T-cell (primary cell): ENCODE data around the gene ITPRID2. TPM values are rescaled to one million over a fixed set of nuclear protein-coding genes. Genes with fewer than 3 reads are reported as not detected.
"Not testable (repeated sequence)": the region's sequence is repeated elsewhere in the genome, so short reads cannot be mapped to it uniquely, and the experiment has no call there.

Source experiments
- ATAC-seq, 4 experiments: fragments of 200-7000 bp in 3 of 4; fragments of 150-1000 bp in 1 of 4; cut with Tn5 transposase; replicated peaks in 1 of 4; 1 replicate in 3 of 4; 2 replicates in 1 of 4; pipeline ENCODE4 v1.10.0; 2021; ENCODE audit warnings: moderate library complexity in 3 of 4, mild to moderate bottlenecking in 2 of 4, moderate number of reproducible peaks in 1 of 4
- CTCF ChIA-PET, 2 donors: fragments of 300-600 bp; sonication (Branson Sonifier 250); formaldehyde crosslinking; loops; one replicate each; lab custom pipeline; 2022; ENCODE audit warnings: antibody characterized with exemption in 2 of 2; lab: Charles Lee
- POLR2A ChIA-PET, 2 donors: fragments of 300-600 bp; sonication (Branson Sonifier 250); formaldehyde crosslinking; loops; one replicate each; lab custom pipeline; 2022; ENCODE audit warnings: antibody characterized with exemption in 2 of 2; lab: Charles Lee
- DNase-seq, 35 experiments: peaks; one replicate each; pipeline versions ENCODE4 v3.0.0 to v3.0.0-alpha.2; 2013 to 2023
- H3K27ac ChIP-seq: one replicate; pipeline ENCODE4 v1.5.1; 2013; ENCODE audit warnings: low read length
- H3K27me3 ChIP-seq, 2 experiments: replicated peaks in 1 of 2; 1 replicate in 1 of 2; 2 replicates in 1 of 2; pipeline versions ENCODE4 v1.6.1 to v1.7.0; 2013; ENCODE audit warnings: low read length in 1 of 2, mixed read lengths in 1 of 2; ENCODE audit not compliant: control insufficient read depth in 2 of 2, insufficient read depth in 2 of 2; ENCODE audit errors: extremely low read depth in 1 of 2
- H3K36me3 ChIP-seq, 2 donors: 1 replicate in 1 of 2; 2 replicates in 1 of 2; pipeline versions ENCODE4 v1.6.1 to v1.7.0; 2013; ENCODE audit warnings: low read length in 1 of 2; ENCODE audit not compliant: control insufficient read depth in 2 of 2, insufficient read depth in 1 of 2; ENCODE audit errors: extremely low read depth in 1 of 2
- H3K4me1 ChIP-seq, 2 experiments: 1 replicate in 1 of 2; 2 replicates in 1 of 2; pipeline versions ENCODE4 v1.6.1 to v1.7.0; 2013; ENCODE audit warnings: low read length in 2 of 2, mixed read lengths in 1 of 2; ENCODE audit not compliant: insufficient read depth in 2 of 2, control insufficient read depth in 1 of 2; ENCODE audit errors: extremely low read depth in 1 of 2
- H3K4me3 ChIP-seq, 2 donors: 1 replicate in 1 of 2; 2 replicates in 1 of 2; pipeline versions ENCODE4 v1.5.1 to v1.7.0; 2013; ENCODE audit warnings: mild to moderate bottlenecking in 2 of 2, low read length in 1 of 2, moderate library complexity in 1 of 2; ENCODE audit not compliant: control insufficient read depth in 1 of 2; ENCODE audit errors: extremely low read depth in 1 of 2
- H3K9me3 ChIP-seq: 2 replicates; pipeline ENCODE4 v1.7.0; 2013
- H3K27ac Mint-ChIP-seq, 2 donors: one replicate each; pipeline ENCODE4 v1.8.0; 2020 to 2021; ENCODE audit warnings: mild to moderate bottlenecking in 2 of 2, mixed read lengths in 2 of 2
- H3K27me3 Mint-ChIP-seq, 2 donors: one replicate each; pipeline ENCODE4 v1.8.0; 2021 to 2022; ENCODE audit warnings: mixed read lengths in 2 of 2
- H3K36me3 Mint-ChIP-seq: one replicate; pipeline ENCODE4 v1.8.0; 2021; ENCODE audit warnings: mixed read lengths
- H3K4me1 Mint-ChIP-seq, 3 donors: one replicate each; pipeline ENCODE4 v1.8.0; 2020 to 2022; ENCODE audit warnings: mixed read lengths in 3 of 3, mild to moderate bottlenecking in 1 of 3
- H3K4me3 Mint-ChIP-seq, 3 donors: one replicate each; pipeline ENCODE4 v1.8.0; 2020 to 2022; ENCODE audit warnings: mild to moderate bottlenecking in 3 of 3, mixed read lengths in 3 of 3, moderate library complexity in 3 of 3
- H3K9me3 Mint-ChIP-seq, 3 donors: one replicate each; pipeline ENCODE4 v1.8.0; 2020 to 2022; ENCODE audit warnings: mixed read lengths in 3 of 3
- WGBS: methylation state at CpG from one replicate; pipeline ENCODE4 v1.1.5; 2013; ENCODE audit warnings: missing lambda C conversion rate; ENCODE audit not compliant: insufficient coverage; 5-methylcytosine and 5-hydroxymethylcytosine counted together
- total RNA-seq, 35 experiments: library from RNA in 6 of 35; stranded (reverse) in 6 of 35; fragments of 120-200 nt in 1 of 35; gene quantifications; one replicate each; pipeline versions ENCODE4 v1.2.1 to v1.2.4 and lab custom pipeline; 2013 to 2026

ITPRID2 gene
- total RNA-seq, 5 donors from 2014 or later (not counting 1 experiment from before 2014, with no cell fraction given): 29.1 to 55.8 (median 45.1) TPM

- H3K36me3 ChIP-seq: no peaks in the 10 kb centered on the region
- Mint-ChIP-seq H3K4me1 (peaks cover 9 to 13% (median 12%) of the 10 kb centered on the region in 3 donors), H3K36me3 (no peaks in the 10 kb centered on the region), H3K27me3 (peaks cover 14 to 24% of the 10 kb centered on the region in 2 donors), H3K4me3 (no peak overlapping the region), H3K27ac (no peak overlapping the region), H3K9me3 (no peaks in the 10 kb centered on the region)
- peaks cover 0 to 13% of the 10 kb centered on the region in 2 experiments for H3K27me3 ChIP-seq
- 37% methylated on average over 2 of the region's 4 CpGs for WGBS
- DNase-seq (no peak), ATAC-seq (no peak)
- no peak overlapping the region for H3K4me3 ChIP-seq
- H3K9me3 ChIP-seq: no peaks in the 10 kb centered on the region
- H3K27ac ChIP-seq: no peak overlapping the region
- POLR2A ChIA-PET: no interaction called here
- CTCF ChIA-PET: interaction anchor here in 1 of 2 donors (0.8 kb wide), 1 partner anchor 1118 kb away, joined by 3 read pairs; no protein-coding TSS in a partner anchor
- peaks cover 4 to 14% of the 10 kb centered on the region in 2 experiments for H3K4me1 ChIP-seq
Measured at GRCh38 chr2:181957668-181958067, 66.1 kb downstream of the ITPRID2 start.

GRCh38 chr2:181958726-181959125, 67.2 kb downstream of the ITPRID2 start:
- Mint-ChIP-seq H3K4me3 (no peak overlapping the region), H3K9me3 (no peaks in the 10 kb centered on the region), H3K27ac (no peak overlapping the region), H3K27me3 (peaks cover 9 to 18% of the 10 kb centered on the region in 2 donors), H3K4me1 (peaks cover 4 to 9% (median 9%) of the 10 kb centered on the region in 3 donors), H3K36me3 (no peaks in the 10 kb centered on the region)
- Histone ChIP-seq H3K9me3 (no peaks in the 10 kb centered on the region), H3K27me3 (peaks cover 0 to 10% of the 10 kb centered on the region in 2 experiments), H3K4me1 (peaks cover 4 to 13% of the 10 kb centered on the region in 2 experiments), H3K4me3 (no peak overlapping the region), H3K36me3 (no peaks in the 10 kb centered on the region), H3K27ac (no peak overlapping the region)
- DNase-seq (no peak), ATAC-seq (no peak)
- POLR2A ChIA-PET: no interaction called here
- CTCF ChIA-PET: interaction anchor here in 1 of 2 donors (0.6 to 0.9 kb wide), 2 partner anchors 8 to 22 kb away, joined by 4 to 5 read pairs; no protein-coding TSS in a partner anchor
- no CpG with 5 or more reads among the region's 1 CpG for WGBS

GRCh38 chr2:181959508-181959907, 68.0 kb downstream of the ITPRID2 start:
- Mint-ChIP-seq H3K4me1 (peaks cover 0 to 2% (median 2%) of the 10 kb centered on the region in 3 donors), H3K9me3 (no peaks in the 10 kb centered on the region), H3K27me3 (peaks cover 11 to 17% of the 10 kb centered on the region in 2 donors), H3K36me3 (no peaks in the 10 kb centered on the region), H3K4me3 (no peak overlapping the region), H3K27ac (no peak overlapping the region)
- DNase-seq: no peak
- Histone ChIP-seq H3K36me3 (no peaks in the 10 kb centered on the region), H3K4me3 (no peak overlapping the region), H3K27me3 (peaks cover 0 to 10% of the 10 kb centered on the region in 2 experiments), H3K27ac (no peak overlapping the region), H3K9me3 (no peaks in the 10 kb centered on the region), H3K4me1 (peaks cover 0 to 8% of the 10 kb centered on the region in 2 experiments)
- CTCF ChIA-PET: interaction anchor here in 1 of 2 donors (0.9 kb wide), 1 partner anchor 9 kb away, joined by 4 read pairs; no protein-coding TSS in a partner anchor
- POLR2A ChIA-PET: no interaction called here
- ATAC-seq: no peak

DNA sequence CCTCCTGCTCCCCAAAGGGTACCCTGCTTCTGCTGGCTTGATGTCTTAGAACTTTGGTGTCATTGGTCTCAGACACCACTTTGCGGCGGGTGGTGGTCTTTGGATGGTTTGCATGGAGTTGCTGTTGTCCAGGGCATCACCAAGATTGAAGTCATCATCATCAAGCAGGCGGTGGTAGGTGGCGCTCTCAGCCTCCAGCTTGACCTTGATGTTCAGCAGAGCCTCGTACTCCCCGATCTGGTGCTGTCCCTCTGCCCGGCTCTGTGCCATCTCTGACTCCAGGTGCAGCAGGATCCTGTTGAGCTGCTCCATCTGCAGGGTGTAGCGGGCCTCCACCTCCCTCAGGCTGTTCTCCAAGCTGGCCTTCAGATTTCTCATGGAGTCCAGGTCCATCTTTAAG, 69.6 kb downstream of the ITPRID2 start:
- CTCF ChIA-PET: not testable (repeated sequence)

DNA sequence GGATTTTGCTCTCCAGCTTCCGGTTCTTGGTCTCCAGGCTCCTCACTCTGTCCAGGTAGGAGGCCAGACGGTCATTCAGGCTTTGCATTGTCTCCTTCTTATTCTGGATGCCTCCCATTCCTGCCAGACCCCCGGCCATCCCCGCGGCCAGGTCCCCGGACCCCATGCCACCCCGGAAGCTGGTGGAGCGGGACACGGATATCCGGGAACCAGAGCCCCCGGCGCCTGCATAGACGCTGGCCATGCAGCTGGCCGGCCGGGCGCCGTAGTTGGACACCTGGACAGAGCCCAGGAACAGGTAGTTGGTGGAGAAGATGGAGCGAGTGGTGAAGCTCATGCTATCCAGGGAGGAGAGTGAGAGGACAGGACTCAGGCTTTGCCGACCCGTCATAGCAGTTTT, 70.6 kb downstream of the ITPRID2 start:
- H3K27ac Mint-ChIP-seq: no peak overlapping the region
- no peak overlapping the region for H3K4me3 Mint-ChIP-seq
- H3K9me3 Mint-ChIP-seq: peaks cover 0 to 9% (median 0%) of the 10 kb centered on the region in 3 donors
- no peaks in the 10 kb centered on the region for H3K36me3 Mint-ChIP-seq
- Histone ChIP-seq H3K4me3 (no peak overlapping the region), H3K36me3 (no peaks in the 10 kb centered on the region), H3K27ac (no peak overlapping the region), H3K4me1 (no peaks in the 10 kb centered on the region), H3K9me3 (no peaks in the 10 kb centered on the region), H3K27me3 (peaks cover 0 to 8% of the 10 kb centered on the region in 2 experiments)
- ATAC-seq (no peak), DNase-seq (no peak)
- WGBS: 93% methylated on average over 10 of the region's 20 CpGs
- ChIA-PET CTCF (interaction anchor here in 1 of 2 donors (0.6 kb wide), 1 partner anchor 35 kb away, joined by 5 read pairs; no protein-coding TSS in a partner anchor), POLR2A (no interaction called here)
- H3K4me1 Mint-ChIP-seq: no peaks in the 10 kb centered on the region
- peaks cover 11 to 23% of the 10 kb centered on the region in 2 donors for H3K27me3 Mint-ChIP-seq

More for the DNA sequence above, 69.6 kb downstream of the ITPRID2 start:
- DNase-seq, H3K4me1 Mint-ChIP-seq, H3K9me3 ChIP-seq, ATAC-seq, H3K27ac Mint-ChIP-seq, H3K4me1 ChIP-seq, POLR2A ChIA-PET, H3K27ac ChIP-seq, H3K4me3 ChIP-seq, H3K9me3 Mint-ChIP-seq, H3K36me3 ChIP-seq, H3K36me3 Mint-ChIP-seq, H3K4me3 Mint-ChIP-seq: not testable (repeated sequence)
- 89% methylated on average over 8 of the region's 8 CpGs for WGBS
- peaks cover 0 to 10% of the 10 kb centered on the region in 2 experiments for H3K27me3 ChIP-seq
- peaks cover 11 to 20% of the 10 kb centered on the region in 2 donors for H3K27me3 Mint-ChIP-seq

DNA sequence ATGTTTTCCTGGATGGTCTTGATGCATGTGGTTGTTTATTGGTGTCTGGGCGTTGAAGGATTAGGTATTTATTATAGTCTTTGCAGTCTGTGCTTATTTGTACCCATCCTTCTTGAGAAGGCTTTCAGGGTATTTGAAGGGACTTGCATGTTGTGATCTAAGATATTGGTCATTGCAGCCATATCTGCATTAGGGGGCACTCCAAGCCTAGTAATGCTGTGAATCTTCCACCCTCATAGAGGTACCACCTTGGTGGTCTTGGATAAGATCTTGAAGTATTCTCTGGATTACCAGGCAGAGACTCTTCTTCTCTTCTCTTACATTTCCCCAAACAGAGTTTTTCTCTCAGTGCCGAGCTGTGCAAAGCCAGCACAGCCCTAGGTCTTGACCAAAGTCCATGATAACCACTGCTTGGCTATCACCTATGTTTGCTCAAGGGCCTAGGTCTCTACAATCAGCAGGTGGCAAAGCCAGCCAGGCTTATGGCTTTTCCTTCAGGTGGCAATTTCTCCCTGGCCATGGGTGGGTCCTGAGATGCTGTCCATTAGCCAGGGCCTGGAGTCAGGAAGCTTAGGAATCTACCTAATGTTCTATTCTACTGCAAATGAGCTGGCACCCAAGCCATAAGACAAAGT, 78.7 kb downstream of the ITPRID2 start:
- peaks cover 0 to 11% of the 10 kb centered on the region in 2 experiments for H3K27me3 ChIP-seq
- ATAC-seq: no peak
- CTCF ChIA-PET: interaction anchor here in 1 of 2 donors (1.0 kb wide), 1 partner anchor 16 kb away, joined by 3 read pairs; no protein-coding TSS in a partner anchor

More for the DNA sequence above, 78.7 kb downstream of the ITPRID2 start:
- no peaks in the 10 kb centered on the region for H3K4me1 ChIP-seq
- no peak overlapping the region for H3K27ac Mint-ChIP-seq
- no peak overlapping the region for H3K27ac ChIP-seq
- no peaks in the 10 kb centered on the region for H3K9me3 ChIP-seq
- no peak overlapping the region for H3K4me3 ChIP-seq
- peaks cover 3 to 41% of the 10 kb centered on the region in 2 donors for H3K27me3 Mint-ChIP-seq
- H3K36me3 Mint-ChIP-seq: no peaks in the 10 kb centered on the region
- peaks cover 0 to 13% (median 3%) of the 10 kb centered on the region in 3 donors for H3K9me3 Mint-ChIP-seq
- POLR2A ChIA-PET: no interaction called here
- no peaks in the 10 kb centered on the region for H3K4me1 Mint-ChIP-seq
- DNase-seq: no peak
- WGBS: 58% methylated on average over 2 of the region's 2 CpGs
- no peaks in the 10 kb centered on the region for H3K36me3 ChIP-seq
- H3K4me3 Mint-ChIP-seq: no peak overlapping the region
